Right lobe of liver (tissue), 4 donors: ENCODE data around the gene SEPTIN2.

Experiments used
- POLR2A ChIP-seq: fragments of 450-650 bp; IDR thresholded peaks from one replicate; pipeline ENCODE4 v1.6.1; 2017; ENCODE audit warnings: antibody characterized with exemption, mild to moderate bottlenecking
- TF ChIP-seq, protein P1 (sequence below), 4 donors: fragments of 200-600 bp in 3 of 4; fragments of 450-650 bp in 1 of 4; IDR thresholded peaks; one replicate each; pipeline versions ENCODE4 v1.5.1 to v1.8.0; 2016 to 2022; ENCODE audit warnings: antibody characterized with exemption in 4 of 4, mild to moderate bottlenecking in 2 of 4
- donor health status: DM: no; HTN: no; CAD: no.
- donor health status: DM: no; HTN: no; CAD: no.
- donor health status: DM: no; HTN: yes; CAD: no.

- TF ChIP-seq, protein P1, sequence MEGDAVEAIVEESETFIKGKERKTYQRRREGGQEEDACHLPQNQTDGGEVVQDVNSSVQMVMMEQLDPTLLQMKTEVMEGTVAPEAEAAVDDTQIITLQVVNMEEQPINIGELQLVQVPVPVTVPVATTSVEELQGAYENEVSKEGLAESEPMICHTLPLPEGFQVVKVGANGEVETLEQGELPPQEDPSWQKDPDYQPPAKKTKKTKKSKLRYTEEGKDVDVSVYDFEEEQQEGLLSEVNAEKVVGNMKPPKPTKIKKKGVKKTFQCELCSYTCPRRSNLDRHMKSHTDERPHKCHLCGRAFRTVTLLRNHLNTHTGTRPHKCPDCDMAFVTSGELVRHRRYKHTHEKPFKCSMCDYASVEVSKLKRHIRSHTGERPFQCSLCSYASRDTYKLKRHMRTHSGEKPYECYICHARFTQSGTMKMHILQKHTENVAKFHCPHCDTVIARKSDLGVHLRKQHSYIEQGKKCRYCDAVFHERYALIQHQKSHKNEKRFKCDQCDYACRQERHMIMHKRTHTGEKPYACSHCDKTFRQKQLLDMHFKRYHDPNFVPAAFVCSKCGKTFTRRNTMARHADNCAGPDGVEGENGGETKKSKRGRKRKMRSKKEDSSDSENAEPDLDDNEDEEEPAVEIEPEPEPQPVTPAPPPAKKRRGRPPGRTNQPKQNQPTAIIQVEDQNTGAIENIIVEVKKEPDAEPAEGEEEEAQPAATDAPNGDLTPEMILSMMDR (IDR thresholded peaks at IDR 0.05) = no peak
- no peak for TF ChIP-seq POLR2A
These were observed 47.7 kb downstream of the SEPTIN2 start for GRCh38 chr2:241363426-241363825.
